ENCODE data around the gene SPINDOC.
A peak's percentile ranks its signal among the peaks of the same experiment; 100 is the strongest.

The SPINDOC gene

DNA sequence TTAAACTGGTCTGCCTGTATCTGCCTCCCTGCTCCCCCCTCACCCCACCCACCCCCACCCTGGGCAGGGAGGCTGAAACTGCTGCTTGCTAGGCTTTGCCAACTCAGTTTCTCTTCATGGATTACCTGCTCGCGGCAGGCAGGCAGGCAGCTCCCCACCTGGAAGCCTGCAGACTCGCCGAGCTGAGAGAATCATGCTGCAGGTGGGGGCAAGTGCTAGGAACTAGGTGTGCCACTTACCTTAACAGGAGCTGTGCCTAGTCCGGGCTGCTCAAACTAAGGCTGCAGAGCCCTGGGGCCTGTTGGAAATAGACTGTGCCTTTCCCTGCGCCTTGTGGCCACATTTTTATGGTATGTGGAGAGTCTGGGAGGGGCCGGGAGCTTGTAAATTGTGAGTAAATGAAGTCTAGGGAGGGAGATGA, 55.9 kb downstream of the SPINDOC start:
- no peak for TF ChIP-seq ZFP30 (CRISPR knock-in tag; IDR thresholded peaks at IDR 0.05)
- ATAC-seq: no peak

DNA sequence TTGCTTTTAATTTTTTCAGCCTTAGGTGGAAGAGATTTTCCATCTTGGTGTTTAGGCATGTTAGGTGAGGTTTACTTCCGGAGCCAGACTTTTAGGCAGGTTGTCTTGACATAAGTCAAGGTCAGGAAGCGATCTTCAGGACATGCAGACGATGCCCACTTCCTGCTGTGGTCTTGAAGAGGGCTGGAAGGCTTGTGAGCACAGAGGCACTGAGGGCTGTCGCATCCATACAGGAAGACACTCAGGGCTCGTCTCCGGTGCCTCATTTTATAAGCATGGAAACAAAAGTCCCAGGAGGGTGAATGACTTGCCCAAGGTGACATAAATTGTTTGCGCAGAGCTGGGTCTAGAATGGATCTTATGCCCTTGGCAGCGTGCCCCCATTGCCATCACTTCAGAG, 56.4 kb downstream of the SPINDOC start:
- ATAC-seq: no peak
- no peak for TF ChIP-seq BACH2 (CRISPR knock-in tag; IDR thresholded peaks at IDR 0.05; ENCODE audit: borderline replicate concordance)
- TF ChIP-seq ARNTL (CRISPR knock-in tag; IDR thresholded peaks at IDR 0.05; ENCODE audit: borderline replicate concordance, low read depth): no peak
- no peak for TF ChIP-seq ZC3H10 (CRISPR knock-in tag; IDR thresholded peaks at IDR 0.05)
- no peak for TF ChIP-seq RARB (CRISPR knock-in tag; IDR thresholded peaks at IDR 0.05)
- no peak for TF ChIP-seq TCF4 (CRISPR knock-in tag; IDR thresholded peaks at IDR 0.05; ENCODE audit: borderline replicate concordance)

DNA sequence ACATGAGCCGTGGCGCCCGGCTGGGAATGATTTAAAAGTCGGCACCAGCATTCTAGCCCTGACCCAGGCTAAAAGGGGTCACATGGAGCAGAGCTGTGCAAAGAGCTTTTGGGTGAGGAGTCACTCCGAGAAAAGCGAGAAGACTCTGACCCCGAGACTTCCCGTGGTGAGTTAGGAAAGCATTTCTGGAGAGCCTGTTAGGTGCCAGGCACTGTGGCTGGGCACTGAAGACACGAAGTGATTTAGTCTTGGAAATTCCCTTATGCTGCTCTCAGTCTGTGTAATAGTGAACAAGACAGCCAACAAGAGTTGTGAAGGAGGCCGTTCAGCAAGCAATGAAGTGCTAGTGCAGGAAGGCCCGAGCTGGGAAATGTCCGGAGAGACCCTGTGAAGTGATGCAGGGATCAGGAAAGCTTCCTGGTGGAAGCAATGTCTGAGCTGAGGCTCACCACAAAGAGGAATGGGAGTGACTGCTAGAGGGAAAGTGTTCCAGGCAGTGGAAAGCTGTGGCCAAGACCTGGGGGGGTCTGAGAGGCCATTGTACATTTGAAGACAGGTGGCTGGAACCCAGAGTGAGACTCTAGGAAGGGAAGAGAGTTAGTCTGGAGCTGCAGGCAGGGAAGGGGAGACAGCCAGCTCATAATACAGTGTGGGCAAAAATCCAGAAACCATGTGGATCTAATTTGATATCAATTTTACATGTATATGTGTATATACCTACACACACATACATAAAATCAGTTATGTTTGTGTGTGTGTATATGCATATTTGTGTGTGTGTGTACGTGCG, 57.3 kb downstream of the SPINDOC start:
- ATAC-seq: no peak
- TF ChIP-seq SNAI2 (CRISPR knock-in tag; IDR thresholded peaks at IDR 0.05) (no peak), BACH2 (CRISPR knock-in tag; IDR thresholded peaks at IDR 0.05; ENCODE audit: borderline replicate concordance) (no peak), TOX (CRISPR knock-in tag; IDR thresholded peaks at IDR 0.05; ENCODE audit: borderline replicate concordance) (no peak), ESRRG (CRISPR knock-in tag; IDR thresholded peaks at IDR 0.05) (no peak), TCF4 (CRISPR knock-in tag; IDR thresholded peaks at IDR 0.05; ENCODE audit: borderline replicate concordance) (no peak), OSR1 (CRISPR knock-in tag; IDR thresholded peaks at IDR 0.05) (no peak), ZNF70 (CRISPR knock-in tag; IDR thresholded peaks at IDR 0.05) (no peak), RARB (CRISPR knock-in tag; IDR thresholded peaks at IDR 0.05) (no peak), ZFP3 (CRISPR knock-in tag; IDR thresholded peaks at IDR 0.05) (no peak)
- TF ChIP-seq, protein P1, sequence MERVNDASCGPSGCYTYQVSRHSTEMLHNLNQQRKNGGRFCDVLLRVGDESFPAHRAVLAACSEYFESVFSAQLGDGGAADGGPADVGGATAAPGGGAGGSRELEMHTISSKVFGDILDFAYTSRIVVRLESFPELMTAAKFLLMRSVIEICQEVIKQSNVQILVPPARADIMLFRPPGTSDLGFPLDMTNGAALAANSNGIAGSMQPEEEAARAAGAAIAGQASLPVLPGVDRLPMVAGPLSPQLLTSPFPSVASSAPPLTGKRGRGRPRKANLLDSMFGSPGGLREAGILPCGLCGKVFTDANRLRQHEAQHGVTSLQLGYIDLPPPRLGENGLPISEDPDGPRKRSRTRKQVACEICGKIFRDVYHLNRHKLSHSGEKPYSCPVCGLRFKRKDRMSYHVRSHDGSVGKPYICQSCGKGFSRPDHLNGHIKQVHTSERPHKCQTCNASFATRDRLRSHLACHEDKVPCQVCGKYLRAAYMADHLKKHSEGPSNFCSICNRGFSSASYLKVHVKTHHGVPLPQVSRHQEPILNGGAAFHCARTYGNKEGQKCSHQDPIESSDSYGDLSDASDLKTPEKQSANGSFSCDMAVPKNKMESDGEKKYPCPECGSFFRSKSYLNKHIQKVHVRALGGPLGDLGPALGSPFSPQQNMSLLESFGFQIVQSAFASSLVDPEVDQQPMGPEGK (CRISPR knock-in tag; IDR thresholded peaks at IDR 0.05; ENCODE audit: borderline replicate concordance): no peak
- TF ChIP-seq, protein P2, sequence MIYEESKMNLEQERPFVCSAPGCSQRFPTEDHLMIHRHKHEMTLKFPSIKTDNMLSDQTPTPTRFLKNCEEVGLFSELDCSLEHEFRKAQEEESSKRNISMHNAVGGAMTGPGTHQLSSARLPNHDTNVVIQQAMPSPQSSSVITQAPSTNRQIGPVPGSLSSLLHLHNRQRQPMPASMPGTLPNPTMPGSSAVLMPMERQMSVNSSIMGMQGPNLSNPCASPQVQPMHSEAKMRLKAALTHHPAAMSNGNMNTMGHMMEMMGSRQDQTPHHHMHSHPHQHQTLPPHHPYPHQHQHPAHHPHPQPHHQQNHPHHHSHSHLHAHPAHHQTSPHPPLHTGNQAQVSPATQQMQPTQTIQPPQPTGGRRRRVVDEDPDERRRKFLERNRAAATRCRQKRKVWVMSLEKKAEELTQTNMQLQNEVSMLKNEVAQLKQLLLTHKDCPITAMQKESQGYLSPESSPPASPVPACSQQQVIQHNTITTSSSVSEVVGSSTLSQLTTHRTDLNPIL (CRISPR knock-in tag; IDR thresholded peaks at IDR 0.05; ENCODE audit: low read depth): no peak
- TF ChIP-seq, protein P3, sequence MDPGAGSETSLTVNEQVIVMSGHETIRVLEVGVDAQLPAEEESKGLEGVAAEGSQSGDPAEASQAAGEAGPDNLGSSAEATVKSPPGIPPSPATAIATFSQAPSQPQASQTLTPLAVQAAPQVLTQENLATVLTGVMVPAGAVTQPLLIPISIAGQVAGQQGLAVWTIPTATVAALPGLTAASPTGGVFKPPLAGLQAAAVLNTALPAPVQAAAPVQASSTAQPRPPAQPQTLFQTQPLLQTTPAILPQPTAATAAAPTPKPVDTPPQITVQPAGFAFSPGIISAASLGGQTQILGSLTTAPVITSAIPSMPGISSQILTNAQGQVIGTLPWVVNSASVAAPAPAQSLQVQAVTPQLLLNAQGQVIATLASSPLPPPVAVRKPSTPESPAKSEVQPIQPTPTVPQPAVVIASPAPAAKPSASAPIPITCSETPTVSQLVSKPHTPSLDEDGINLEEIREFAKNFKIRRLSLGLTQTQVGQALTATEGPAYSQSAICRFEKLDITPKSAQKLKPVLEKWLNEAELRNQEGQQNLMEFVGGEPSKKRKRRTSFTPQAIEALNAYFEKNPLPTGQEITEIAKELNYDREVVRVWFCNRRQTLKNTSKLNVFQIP (CRISPR knock-in tag; IDR thresholded peaks at IDR 0.05; ENCODE audit: borderline replicate concordance, low read depth): no peak
- TF ChIP-seq, protein P4, sequence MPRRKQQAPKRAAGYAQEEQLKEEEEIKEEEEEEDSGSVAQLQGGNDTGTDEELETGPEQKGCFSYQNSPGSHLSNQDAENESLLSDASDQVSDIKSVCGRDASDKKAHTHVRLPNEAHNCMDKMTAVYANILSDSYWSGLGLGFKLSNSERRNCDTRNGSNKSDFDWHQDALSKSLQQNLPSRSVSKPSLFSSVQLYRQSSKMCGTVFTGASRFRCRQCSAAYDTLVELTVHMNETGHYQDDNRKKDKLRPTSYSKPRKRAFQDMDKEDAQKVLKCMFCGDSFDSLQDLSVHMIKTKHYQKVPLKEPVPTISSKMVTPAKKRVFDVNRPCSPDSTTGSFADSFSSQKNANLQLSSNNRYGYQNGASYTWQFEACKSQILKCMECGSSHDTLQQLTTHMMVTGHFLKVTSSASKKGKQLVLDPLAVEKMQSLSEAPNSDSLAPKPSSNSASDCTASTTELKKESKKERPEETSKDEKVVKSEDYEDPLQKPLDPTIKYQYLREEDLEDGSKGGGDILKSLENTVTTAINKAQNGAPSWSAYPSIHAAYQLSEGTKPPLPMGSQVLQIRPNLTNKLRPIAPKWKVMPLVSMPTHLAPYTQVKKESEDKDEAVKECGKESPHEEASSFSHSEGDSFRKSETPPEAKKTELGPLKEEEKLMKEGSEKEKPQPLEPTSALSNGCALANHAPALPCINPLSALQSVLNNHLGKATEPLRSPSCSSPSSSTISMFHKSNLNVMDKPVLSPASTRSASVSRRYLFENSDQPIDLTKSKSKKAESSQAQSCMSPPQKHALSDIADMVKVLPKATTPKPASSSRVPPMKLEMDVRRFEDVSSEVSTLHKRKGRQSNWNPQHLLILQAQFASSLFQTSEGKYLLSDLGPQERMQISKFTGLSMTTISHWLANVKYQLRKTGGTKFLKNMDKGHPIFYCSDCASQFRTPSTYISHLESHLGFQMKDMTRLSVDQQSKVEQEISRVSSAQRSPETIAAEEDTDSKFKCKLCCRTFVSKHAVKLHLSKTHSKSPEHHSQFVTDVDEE (CRISPR knock-in tag; IDR thresholded peaks at IDR 0.05): no peak

DNA sequence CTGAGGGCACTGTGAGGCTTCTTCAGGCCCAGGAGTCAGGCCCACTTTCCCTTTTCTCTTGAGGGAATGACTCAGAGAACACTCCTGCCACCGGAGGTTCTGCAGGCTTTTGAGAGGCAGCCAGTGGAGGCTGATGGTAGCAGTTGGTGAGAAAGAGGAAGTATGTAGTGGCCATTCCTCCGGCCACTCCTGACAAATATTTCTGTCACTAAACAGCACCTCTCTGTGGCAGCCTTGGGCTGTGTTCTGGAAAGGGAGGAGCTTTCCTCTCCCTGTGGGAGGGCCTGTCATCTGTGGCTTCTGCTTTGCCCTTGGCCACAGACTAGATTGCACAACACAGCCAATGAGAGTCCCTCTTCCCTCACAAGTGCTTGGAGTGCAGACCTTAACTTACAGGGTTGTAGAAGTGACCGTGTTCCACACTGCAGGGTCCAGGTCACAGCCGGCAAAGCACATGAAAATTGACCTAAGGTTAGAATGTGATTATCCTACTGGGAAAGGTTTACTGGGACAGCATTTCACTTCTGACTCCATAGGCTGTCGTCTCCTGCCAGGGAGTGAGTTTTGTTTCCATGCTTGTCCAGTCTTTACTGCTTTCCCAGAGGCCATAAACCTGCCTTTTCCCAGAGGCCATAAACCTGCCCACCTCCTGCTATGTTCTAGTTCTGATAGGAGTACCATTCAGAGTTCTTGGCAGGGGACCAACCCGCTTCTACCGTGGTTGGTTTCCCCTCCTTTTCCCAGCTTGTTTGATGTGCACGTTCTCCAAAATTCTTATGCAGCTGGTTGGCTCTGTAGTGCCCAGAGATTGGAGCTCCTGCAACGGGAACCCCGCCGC, 58.9 kb downstream of the SPINDOC start:
- ATAC-seq: peak; percentile 99
- TF ChIP-seq SNAI2 (CRISPR knock-in tag; IDR thresholded peaks at IDR 0.05) (no peak), ZFP30 (CRISPR knock-in tag; IDR thresholded peaks at IDR 0.05) (no peak), BACH2 (CRISPR knock-in tag; IDR thresholded peaks at IDR 0.05; ENCODE audit: borderline replicate concordance) (no peak)
- TF ChIP-seq, protein P3 (CRISPR knock-in tag; IDR thresholded peaks at IDR 0.05; ENCODE audit: borderline replicate concordance, low read depth): no peak
